Peyer's patch (tissue), 4 donors: Measurements from ENCODE around the gene TIMD4.

ENCODE experiments used
- CTCF ChIP-seq, 6 experiments: fragments of 450-650 bp in 4 of 6; fragments of 200-600 bp in 2 of 6; sonication (generic) in 1 of 6; IDR thresholded peaks; one replicate each; pipeline ENCODE4 v1.5.1; 2017 to 2019; ENCODE audit warnings: antibody characterized with exemption in 6 of 6, mild to moderate bottlenecking in 3 of 6, moderate library complexity in 1 of 6
- POLR2A ChIP-seq, 2 donors: fragments of 450-650 bp; IDR thresholded peaks; one replicate each; pipeline ENCODE4 v1.5.1; 2017; ENCODE audit warnings: antibody characterized with exemption in 2 of 2, mild to moderate bottlenecking in 2 of 2, moderate library complexity in 2 of 2

- TF ChIP-seq POLR2A (IDR thresholded peaks at IDR 0.05) (no peak), CTCF (IDR thresholded peaks at IDR 0.05) (no peak)
These were observed 70.2 kb downstream of the TIMD4 start for GRCh38 chr5:156892864-156893263.
